IMR-90 (cell line): ENCODE data around the gene USP20. TPM values are rescaled to one million over a fixed set of nuclear protein-coding genes. Genes with fewer than 3 reads are reported as not detected.

Experiments
- ATAC-seq: fragments of 200-7000 bp; cut with Tn5 transposase; 2 replicates; pipeline ENCODE4 v1.9.1; 2020; ENCODE audit warnings: low read depth, mild to moderate bottlenecking, moderate library complexity
- BruUV-seq: library from RNA; stranded (reverse); fragments of 400-500 nt; replicated peaks from 2 replicates; lab custom pipeline; 2021; lab: Mats Ljungman, UMichigan
- CTCF ChIA-PET: fragments of 300-600 bp; formaldehyde crosslinking; extraction: SDS; loops from one replicate; lab custom pipeline; 2021; ENCODE audit warnings: antibody characterized with exemption; lab: Yijun Ruan, JAX
- POLR2A ChIA-PET: fragments of 300-600 bp; sonication (Branson Sonifier 250); formaldehyde crosslinking; loops from one replicate; lab custom pipeline; 2022; ENCODE audit warnings: antibody characterized with exemption; ENCODE audit not compliant: unreplicated experiment; lab: Charles Lee
- DNase-seq: peaks from one replicate; pipeline ENCODE4 v3.0.0; 2013
- H2AFZ ChIP-seq: replicated peaks from 2 replicates; pipeline ENCODE3; 2013; ENCODE audit warnings: low read length, mild to moderate bottlenecking; ENCODE audit not compliant: poor library complexity
- H2AK5ac ChIP-seq: 2 replicates; pipeline ENCODE4 v1.6.1; 2013; ENCODE audit warnings: low read depth, low read length, inconsistent platforms
- H2AK9ac ChIP-seq: replicated peaks from 2 replicates; pipeline ENCODE3; 2013; ENCODE audit warnings: mild to moderate bottlenecking, low read depth, low read length, moderate library complexity; ENCODE audit not compliant: poor library complexity
- H2BK120ac ChIP-seq: 2 replicates; pipeline ENCODE4 v1.6.1; 2013; ENCODE audit warnings: low read depth, low read length, inconsistent platforms
- H2BK15ac ChIP-seq: 3 replicates; pipeline ENCODE4 v1.6.1; 2013; ENCODE audit warnings: low read depth, low read length, inconsistent platforms
- H2BK20ac ChIP-seq: 2 replicates; pipeline ENCODE4 v1.6.1; 2013; ENCODE audit warnings: low read depth, mild to moderate bottlenecking, inconsistent platforms, low read length, moderate library complexity
- H2BK5ac ChIP-seq: 2 replicates; pipeline ENCODE4 v1.6.1; 2013; ENCODE audit warnings: mild to moderate bottlenecking, low read depth, low read length, inconsistent platforms; ENCODE audit not compliant: poor library complexity, severe bottlenecking
- H3K14ac ChIP-seq: replicated peaks from 2 replicates; pipeline ENCODE4 v1.6.1; 2013; ENCODE audit warnings: low read depth, low read length, inconsistent platforms
- H3K18ac ChIP-seq: 2 replicates; pipeline ENCODE4 v1.6.1; 2013; ENCODE audit warnings: low read depth, low read length, control low read depth
- H3K23ac ChIP-seq: 2 replicates; pipeline ENCODE4 v1.6.1; 2013; ENCODE audit warnings: low read depth, low read length, inconsistent platforms
- H3K27ac ChIP-seq: 2 replicates; pipeline ENCODE4 v1.5.1; 2013; ENCODE audit warnings: mild to moderate bottlenecking, control low read depth, low read length; ENCODE audit not compliant: insufficient read depth
- H3K27me3 ChIP-seq: 2 replicates; pipeline ENCODE4 v1.6.1; 2013; ENCODE audit warnings: low read length; ENCODE audit not compliant: control insufficient read depth, insufficient read depth
- H3K36me3 ChIP-seq: 2 replicates; pipeline ENCODE4 v1.6.1; 2013; ENCODE audit warnings: low read length, mixed read lengths; ENCODE audit not compliant: control insufficient read depth, insufficient read depth
- H3K4ac ChIP-seq: 2 replicates; pipeline ENCODE4 v1.6.1; 2013; ENCODE audit warnings: low read depth, low read length, inconsistent platforms
- H3K4me1 ChIP-seq: 2 replicates; pipeline ENCODE4 v1.6.1; 2013; ENCODE audit warnings: low read length, mixed read lengths; ENCODE audit not compliant: control insufficient read depth, insufficient read depth
- H3K4me2 ChIP-seq: 2 replicates; pipeline ENCODE4 v1.6.1; 2013; ENCODE audit warnings: low read depth, mild to moderate bottlenecking, control low read depth, low read length, moderate library complexity
- H3K4me3 ChIP-seq: 2 replicates; pipeline ENCODE4 v1.5.1; 2013; ENCODE audit warnings: low read depth, mild to moderate bottlenecking, control low read depth, low read length, moderate library complexity; ENCODE audit not compliant: insufficient read depth
- H3K56ac ChIP-seq: 2 replicates; pipeline ENCODE4 v1.6.1; 2013; ENCODE audit warnings: low read length, inconsistent platforms; ENCODE audit not compliant: insufficient read depth; ENCODE audit errors: extremely low read depth
- H3K79me1 ChIP-seq, 2 experiments: 2 replicates each; pipeline ENCODE4 v1.6.1; 2013; ENCODE audit warnings: low read length in 2 of 2, inconsistent platforms in 1 of 2, low read depth in 1 of 2
- H3K9ac ChIP-seq: 2 replicates; pipeline ENCODE4 v1.6.1; 2013; ENCODE audit warnings: low read depth, low read length, control low read depth
- H3K9me1 ChIP-seq: 2 replicates; pipeline ENCODE4 v1.6.1; 2013; ENCODE audit warnings: low read length, inconsistent platforms; ENCODE audit not compliant: insufficient read depth
- H3K9me3 ChIP-seq: 2 replicates; pipeline ENCODE4 v1.6.1; 2013; ENCODE audit warnings: low read length; ENCODE audit not compliant: control insufficient read depth, insufficient read depth
- H4K20me1 ChIP-seq: 2 replicates; pipeline ENCODE4 v1.6.1; 2013; ENCODE audit warnings: low read length, inconsistent platforms; ENCODE audit not compliant: insufficient read depth
- H4K5ac ChIP-seq: 2 replicates; pipeline ENCODE4 v1.6.1; 2013; ENCODE audit warnings: mild to moderate bottlenecking, low read depth, low read length, control low read depth
- H4K8ac ChIP-seq, 2 experiments: 2 replicates each; pipeline ENCODE4 v1.6.1; 2013; ENCODE audit warnings: low read depth in 2 of 2, low read length in 2 of 2, control low read depth in 1 of 2, inconsistent platforms in 1 of 2
- H4K91ac ChIP-seq: 2 replicates; pipeline ENCODE4 v1.6.1; 2013; ENCODE audit warnings: low read depth, low read length, inconsistent platforms; ENCODE audit not compliant: insufficient read depth
- FOS ChIP-seq: fragments of 150-350 bp; IDR thresholded peaks from 2 replicates; pipeline ENCODE4 v1.6.1; 2016; ENCODE audit warnings: low read depth, low read length
- MAZ ChIP-seq: IDR thresholded peaks from 2 replicates; pipeline ENCODE4 v1.6.1; 2012; ENCODE audit warnings: low read depth, mild to moderate bottlenecking, low read length, improper control_type of control experiment, moderate library complexity, borderline replicate concordance
- WGBS, 2 experiments: methylation state at CpG; one replicate each; pipeline versions ENCODE4 v1.1.5 to v1.1.7; 2013; ENCODE audit warnings: missing lambda C conversion rate in 2 of 2; ENCODE audit not compliant: insufficient read length in 1 of 2; ENCODE audit errors: extremely low coverage in 2 of 2; 5-methylcytosine and 5-hydroxymethylcytosine counted together
- dilution Hi-C: fragments of 300-500 bp; cut with HindIII; formaldehyde crosslinking; loops from one replicate; pipeline ENCODE4 v1.14.3; 2018; ENCODE audit warnings: low sequenced_read_pairs; ENCODE audit not compliant: unreplicated experiment
- in situ Hi-C: fragments of 300-500 bp; cut with MboI; formaldehyde crosslinking; loops from 3 replicates; pipeline ENCODE4 v1.14.3; 2019; ENCODE audit warnings: low sequenced_read_pairs, inconsistent platforms, mixed read lengths
- intact Hi-C: fragments of 100-400 bp; cut with micrococcal nuclease; formaldehyde crosslinking; loops from 2 replicates; pipeline ENCODE4 v1.10.0; 2022
- polyA plus RNA-seq, 3 experiments: library from polyadenylated mRNA; depleted of rRNA; stranded (reverse); fragments of >200 nt; gene quantifications; 2 replicates each; pipeline ENCODE4 v1.2.3, GENCODE V29; 2012; ENCODE audit warnings: low replicate concordance in 1 of 3
- total RNA-seq: library from RNA; depleted of rRNA; stranded (reverse); fragments of >200 nt; gene quantifications from 2 replicates; pipeline ENCODE4 v1.2.3, GENCODE V29; 2012

USP20 gene
- total and polyA plus RNA-seq, 2 of the 4 experiments (the other 2 are of a cell fraction), result 3.8 to 21.6 TPM

DNA sequence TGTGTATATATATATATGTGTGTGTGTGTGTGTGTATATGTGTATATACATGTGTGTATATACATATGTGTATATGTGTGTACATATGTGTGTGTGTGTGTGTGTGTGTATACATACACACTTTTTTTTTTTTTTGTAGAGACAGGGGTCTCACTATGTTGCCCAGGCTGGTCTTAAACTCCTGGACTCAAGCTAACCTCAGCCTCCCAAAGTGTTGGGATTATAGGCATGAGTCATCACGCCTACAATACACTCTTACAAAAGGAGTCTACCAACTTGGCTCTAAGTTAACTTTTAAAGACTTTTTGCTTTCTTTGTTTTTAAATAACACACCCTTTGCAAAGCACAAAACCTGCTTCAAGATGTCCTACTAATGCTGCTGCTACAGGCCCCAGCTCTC is 2.3 kb upstream of the USP20 start:
- no peak overlapping the region for H2BK20ac ChIP-seq
- dilution Hi-C loops (no loop called here), in situ Hi-C loops (no loop called here), intact Hi-C loops (no loop called here)
- no peak overlapping the region for H2AK9ac ChIP-seq
- H3K9me1 ChIP-seq, result peaks cover 6% of the 10 kb centered on the region; the same call in 1 of the 2 replicates
- H3K9me3 ChIP-seq, result no peaks in the 10 kb centered on the region
- no peak overlapping the region for H2BK15ac ChIP-seq
- no peaks in the 10 kb centered on the region; the same call in 1 of the 2 replicates for H4K20me1 ChIP-seq
- no CpG with 5 or more reads among the region's 1 CpG for WGBS, 2 experiments
- H4K91ac ChIP-seq, result no peak overlapping the region
- H3K14ac ChIP-seq, result no peak overlapping the region
- no peak overlapping the region for H3K9ac ChIP-seq
- no peak overlapping the region for H3K4me2 ChIP-seq
- peak; percentile 20 for DNase-seq
- H3K56ac ChIP-seq, result no peak overlapping the region
- no peak overlapping the region for H2AFZ ChIP-seq
- no peak overlapping the region for H3K18ac ChIP-seq
- H3K27me3 ChIP-seq, result no peaks in the 10 kb centered on the region
- BruUV-seq, result no TSS peak
- peak; percentile 10; the same call in 1 of the 2 replicates for TF ChIP-seq FOS
- TF ChIP-seq MAZ, result no peak
- H3K23ac ChIP-seq, result no peak overlapping the region
- no peak overlapping the region for H4K5ac ChIP-seq
- ATAC-seq, result no peak
- H3K4me3 ChIP-seq, result no peak overlapping the region
- H2BK120ac ChIP-seq, result no peak overlapping the region
- POLR2A ChIA-PET, result no interaction called here
- no peak overlapping the region for H2BK5ac ChIP-seq
- no peak overlapping the region for H3K4ac ChIP-seq
- H3K27ac ChIP-seq, result no peak overlapping the region
- peaks cover 30% of the 10 kb centered on the region for H3K36me3 ChIP-seq
- H4K8ac ChIP-seq, result no peak overlapping the region
- H3K4me1 ChIP-seq, result peaks cover 4% of the 10 kb centered on the region; the same call in 1 of the 2 replicates
- no peak overlapping the region for H2AK5ac ChIP-seq
- H3K79me1 ChIP-seq, result peaks cover 27 to 44% of the 10 kb centered on the region in 2 experiments
- CTCF ChIA-PET, result no interaction called here
